Kidney capillary endothelial cell (primary cell): Measurements from ENCODE around the gene ISG15.
"Not testable (repeated sequence)": the region's sequence is repeated elsewhere in the genome, so short reads cannot be mapped to it uniquely, and the experiment has no call there.

Experiments
- DNase-seq: peaks from one replicate; pipeline ENCODE4 v3.0.0-alpha.2; 2018; ENCODE audit warnings: low spot score

The ISG15 gene

GRCh38 chr1:1046767-1047166 lies 33.5 kb downstream of the ISG15 start:
- no peak for DNase-seq

GRCh38 chr1:1047407-1047806 lies 34.1 kb downstream of the ISG15 start:
- DNase-seq: no peak

- DNase-seq: no peak
These were observed 34.7 kb downstream of the ISG15 start for GRCh38 chr1:1047963-1048362.

DNA sequence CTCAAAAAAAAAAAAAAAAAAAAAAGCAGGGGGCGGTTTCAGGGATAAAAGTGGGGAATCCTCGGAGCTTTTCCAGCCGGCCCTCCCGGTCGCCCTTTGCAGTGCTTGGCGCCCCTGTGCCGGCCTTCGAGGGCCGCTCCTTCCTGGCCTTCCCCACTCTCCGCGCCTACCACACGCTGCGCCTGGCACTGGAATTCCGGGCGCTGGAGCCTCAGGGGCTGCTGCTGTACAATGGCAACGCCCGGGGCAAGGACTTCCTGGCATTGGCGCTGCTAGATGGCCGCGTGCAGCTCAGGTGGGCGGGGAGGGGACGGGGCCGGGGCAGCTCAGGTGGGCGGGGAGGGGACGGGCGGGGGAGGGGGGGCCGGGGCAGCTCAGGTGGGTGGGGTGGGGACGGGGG lies 35.5 kb downstream of the ISG15 start:
- DNase-seq: no peak

DNA sequence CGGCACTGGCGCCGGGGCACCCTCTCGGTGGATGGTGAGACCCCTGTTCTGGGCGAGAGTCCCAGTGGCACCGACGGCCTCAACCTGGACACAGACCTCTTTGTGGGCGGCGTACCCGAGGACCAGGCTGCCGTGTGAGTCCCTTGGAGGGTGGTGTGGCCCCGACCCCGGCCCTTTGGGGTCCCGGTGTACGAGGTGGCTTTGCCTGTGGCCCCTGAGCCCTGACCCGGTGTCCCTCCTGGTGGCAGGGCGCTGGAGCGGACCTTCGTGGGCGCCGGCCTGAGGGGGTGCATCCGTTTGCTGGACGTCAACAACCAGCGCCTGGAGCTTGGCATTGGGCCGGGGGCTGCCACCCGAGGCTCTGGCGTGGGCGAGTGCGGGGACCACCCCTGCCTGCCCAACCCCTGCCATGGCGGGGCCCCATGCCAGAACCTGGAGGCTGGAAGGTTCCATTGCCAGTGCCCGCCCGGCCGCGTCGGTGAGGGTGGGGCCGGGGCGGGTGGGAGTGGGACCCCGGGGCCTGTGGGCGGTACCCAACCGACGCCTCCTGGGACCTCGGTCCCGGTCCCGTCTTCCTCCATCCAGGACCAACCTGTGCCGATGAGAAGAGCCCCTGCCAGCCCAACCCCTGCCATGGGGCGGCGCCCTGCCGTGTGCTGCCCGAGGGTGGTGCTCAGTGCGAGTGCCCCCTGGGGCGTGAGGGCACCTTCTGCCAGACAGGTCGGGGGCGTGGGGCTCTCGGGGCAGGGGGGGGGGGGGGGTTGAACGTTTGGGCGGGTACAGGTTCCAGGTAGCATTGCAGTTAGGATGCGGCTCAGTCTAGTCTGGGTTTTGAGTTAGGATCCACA lies 36.2 kb downstream of the ISG15 start:
- no peak for DNase-seq

DNA sequence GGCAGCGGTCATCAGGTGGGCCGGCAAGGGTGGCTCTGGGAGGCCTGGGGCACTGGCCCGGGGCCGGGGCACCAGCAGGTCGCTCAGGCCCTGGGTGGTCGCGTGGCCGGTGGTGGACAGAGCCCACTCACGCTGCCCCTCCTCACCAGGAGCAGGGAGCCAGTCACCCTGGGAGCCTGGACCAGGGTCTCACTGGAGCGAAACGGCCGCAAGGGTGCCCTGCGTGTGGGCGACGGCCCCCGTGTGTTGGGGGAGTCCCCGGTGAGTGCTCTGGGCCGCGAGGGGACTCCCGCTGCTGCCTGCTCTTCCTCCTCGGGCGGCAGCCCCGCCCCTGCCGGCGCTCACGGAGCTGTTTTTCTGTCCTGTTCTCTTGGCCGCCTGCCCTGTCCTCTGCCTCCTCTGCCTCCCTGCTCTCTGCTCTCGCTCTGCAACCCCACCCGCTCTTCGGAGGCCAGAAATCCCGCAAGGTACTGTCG lies 37.3 kb downstream of the ISG15 start:
- DNase-seq: no peak

DNA sequence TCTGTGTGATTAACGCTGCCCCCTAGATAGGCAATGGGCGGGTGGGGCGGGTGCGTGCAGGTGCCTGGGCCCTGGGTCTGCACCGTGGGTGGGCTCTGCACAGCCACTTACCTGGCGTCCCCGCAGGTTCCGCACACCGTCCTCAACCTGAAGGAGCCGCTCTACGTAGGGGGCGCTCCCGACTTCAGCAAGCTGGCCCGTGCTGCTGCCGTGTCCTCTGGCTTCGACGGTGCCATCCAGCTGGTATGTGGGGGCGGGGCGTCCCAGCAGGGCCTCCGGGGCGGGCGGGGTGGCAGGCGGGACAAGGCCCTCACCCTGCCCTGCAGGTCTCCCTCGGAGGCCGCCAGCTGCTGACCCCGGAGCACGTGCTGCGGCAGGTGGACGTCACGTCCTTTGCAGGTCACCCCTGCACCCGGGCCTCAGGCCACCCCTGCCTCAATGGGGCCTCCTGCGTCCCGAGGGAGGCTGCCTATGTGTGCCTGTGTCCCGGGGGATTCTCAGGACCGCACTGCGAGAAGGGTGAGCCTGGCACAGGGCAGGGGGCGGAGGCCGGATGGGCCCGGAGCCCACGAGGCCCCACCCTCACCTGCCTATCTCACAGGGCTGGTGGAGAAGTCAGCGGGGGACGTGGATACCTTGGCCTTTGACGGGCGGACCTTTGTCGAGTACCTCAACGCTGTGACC lies 38.0 kb downstream of the ISG15 start:
- DNase-seq: no peak

DNA sequence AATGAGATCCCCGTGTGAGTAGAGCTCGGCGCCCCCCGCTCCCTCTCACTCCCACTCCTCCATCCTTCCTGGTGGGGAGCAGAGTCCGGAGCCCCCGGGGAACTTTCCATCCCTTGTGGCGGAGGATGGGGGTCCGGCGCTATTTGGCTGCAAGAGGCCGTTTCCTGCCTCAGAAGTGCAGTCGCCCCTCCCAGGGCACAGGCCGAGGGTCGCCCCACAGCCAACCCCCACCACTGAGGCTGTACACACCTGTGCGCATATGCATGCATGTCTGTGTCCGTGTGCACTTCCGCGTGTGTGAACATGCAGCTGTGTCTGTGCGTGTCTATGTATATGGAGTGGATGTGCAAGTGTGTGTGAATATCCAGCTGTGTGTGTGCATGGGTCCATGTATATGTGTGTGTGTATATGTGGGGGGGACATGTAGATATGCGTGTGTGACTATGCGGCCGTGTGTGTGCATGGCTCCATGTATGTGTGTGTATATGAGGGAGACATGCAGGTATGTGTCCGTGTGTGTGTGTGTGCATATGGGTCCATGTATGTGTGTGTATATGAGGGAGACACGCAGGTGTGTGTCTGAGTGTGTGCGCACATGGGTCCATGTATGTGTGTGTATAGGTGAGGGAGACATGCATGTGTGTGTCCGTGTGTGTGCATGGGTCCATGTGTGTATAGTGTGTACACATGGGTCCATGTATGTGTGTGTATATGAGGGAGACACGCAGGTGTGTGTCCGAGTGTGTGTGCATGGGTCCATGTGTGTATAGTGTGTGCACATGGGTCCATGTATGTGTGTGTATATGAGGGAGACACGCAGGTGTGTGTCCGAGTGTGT lies 38.9 kb downstream of the ISG15 start:
- no peak for DNase-seq

DNA sequence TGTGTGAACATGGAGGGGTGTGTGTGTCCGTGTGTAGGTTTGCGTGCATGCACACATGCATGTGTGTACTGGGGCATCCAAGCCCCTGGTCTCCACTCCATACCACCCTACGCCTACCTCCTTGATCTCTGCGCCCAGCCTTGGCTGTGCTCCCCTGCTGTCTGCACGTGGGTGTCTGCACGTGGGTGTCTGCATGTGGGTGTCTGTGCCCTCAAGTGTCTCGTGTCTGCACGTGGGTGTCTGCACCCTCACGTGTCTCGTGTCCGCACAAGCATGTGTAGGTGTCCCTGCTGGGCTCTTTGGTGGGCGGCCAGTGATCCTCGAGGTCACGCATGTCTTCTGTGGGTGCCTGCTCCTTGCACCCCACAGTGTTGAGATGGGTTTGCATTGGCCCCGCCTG lies 39.7 kb downstream of the ISG15 start:
- DNase-seq: no peak

- no peak for DNase-seq
These were observed 40.4 kb downstream of the ISG15 start for GRCh38 chr1:1053682-1054081.

DNA sequence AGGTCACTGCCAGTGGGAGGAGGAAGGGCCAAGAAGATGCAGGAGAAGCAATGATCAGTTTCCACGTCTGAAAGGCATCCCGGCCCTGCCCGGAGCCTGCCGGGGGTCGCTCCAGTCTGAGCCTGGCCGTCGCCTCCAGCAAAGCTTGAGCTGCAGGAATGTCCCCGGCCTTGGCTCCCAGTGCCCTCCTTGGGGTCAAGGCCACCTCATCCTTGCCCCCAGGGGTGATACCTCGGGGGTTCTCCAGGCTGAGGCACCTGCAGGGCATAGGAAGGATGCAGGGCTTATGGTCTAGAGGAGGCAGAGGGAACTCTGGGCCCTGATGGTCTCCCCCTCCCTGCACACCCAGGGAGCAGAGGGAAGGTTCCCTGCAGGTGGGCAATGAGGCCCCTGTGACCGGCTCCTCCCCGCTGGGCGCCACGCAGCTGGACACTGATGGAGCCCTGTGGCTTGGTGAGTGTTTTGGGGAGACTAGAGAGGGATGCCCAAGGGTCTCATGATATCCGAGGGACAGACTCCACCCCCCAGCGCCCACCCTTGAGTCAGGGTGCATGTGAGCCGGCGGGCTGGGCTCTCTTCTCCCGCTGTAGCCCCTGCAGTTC lies 40.9 kb downstream of the ISG15 start:
- no peak for DNase-seq

DNA sequence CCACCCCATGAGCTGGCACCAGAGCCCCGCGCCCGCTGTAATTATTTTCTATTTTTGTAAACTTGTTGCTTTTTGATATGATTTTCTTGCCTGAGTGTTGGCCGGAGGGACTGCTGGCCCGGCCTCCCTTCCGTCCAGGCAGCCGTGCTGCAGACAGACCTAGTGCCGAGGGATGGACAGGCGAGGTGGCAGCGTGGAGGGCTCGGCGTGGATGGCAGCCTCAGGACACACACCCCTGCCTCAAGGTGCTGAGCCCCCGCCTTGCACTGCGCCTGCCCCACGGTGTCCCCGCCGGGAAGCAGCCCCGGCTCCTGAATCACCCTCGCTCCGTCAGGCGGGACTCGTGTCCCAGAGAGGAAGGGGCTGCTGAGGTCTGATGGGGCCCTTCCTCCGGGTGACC lies 41.7 kb downstream of the ISG15 start:
- no peak for DNase-seq

DNA sequence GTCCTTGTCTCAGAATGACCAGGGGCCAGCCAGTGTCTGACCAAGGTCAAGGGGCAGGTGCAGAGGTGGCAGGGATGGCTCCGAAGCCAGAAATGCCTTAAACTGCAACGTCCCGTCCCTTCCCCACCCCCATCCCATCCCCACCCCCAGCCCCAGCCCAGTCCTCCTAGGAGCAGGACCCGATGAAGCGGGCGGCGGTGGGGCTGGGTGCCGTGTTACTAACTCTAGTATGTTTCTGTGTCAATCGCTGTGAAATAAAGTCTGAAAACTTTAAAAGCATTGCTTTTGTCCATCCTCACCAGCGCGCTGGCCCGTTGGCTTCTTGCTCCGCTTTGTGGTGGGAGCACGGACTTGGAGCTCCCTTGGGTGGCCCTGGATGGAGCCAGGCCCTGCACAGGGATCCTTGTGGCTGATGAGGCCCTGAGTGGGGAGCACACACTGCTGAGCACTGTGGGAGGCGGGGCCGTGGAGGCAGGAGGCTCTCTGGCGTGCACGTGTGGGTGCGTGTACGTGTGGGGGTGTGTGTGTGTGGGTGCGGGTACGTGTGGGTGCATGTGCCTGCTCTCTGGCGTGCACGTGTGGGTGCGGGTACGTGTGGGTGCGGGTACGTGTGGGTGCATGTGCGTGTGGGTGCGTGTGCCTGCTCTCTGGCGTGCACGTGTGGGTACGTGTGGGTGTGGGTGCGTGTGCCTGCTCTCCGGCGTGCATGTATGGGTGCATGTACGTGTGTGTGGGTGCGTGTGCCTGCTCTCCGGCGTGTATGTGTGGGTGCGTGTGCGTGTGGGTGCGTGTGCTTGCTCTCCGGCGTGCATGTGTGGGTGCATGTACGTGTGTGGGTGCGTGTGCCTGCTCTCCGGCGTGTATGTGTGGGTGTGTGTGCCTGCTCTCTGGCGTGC lies 42.8 kb downstream of the ISG15 start:
- no peak for DNase-seq

DNA sequence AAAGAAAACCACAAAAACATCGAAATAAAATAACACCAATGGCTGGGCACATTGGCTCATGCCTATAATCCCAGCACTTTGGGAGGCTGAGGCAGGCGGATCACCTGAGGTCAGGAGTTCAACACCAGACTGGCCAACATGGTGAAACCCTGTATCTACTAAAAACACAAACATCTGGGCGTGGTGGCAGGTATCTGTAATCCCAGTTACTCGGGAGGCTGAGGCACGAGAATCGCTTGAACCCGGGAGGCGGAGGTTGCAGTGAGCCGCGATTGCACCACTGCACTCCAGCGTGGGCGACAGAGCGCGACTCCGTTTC lies 44.4 kb downstream of the ISG15 start:
- not testable (repeated sequence) for DNase-seq

GRCh38 chr1:1058088-1058905 lies 45.0 kb downstream of the ISG15 start:
- DNase-seq: no peak

GRCh38 chr1:1058921-1059493 lies 45.7 kb downstream of the ISG15 start:
- DNase-seq: no peak

- peak; percentile 60 for DNase-seq
These were observed 46.4 kb downstream of the ISG15 start for GRCh38 chr1:1059494-1060280.

DNA sequence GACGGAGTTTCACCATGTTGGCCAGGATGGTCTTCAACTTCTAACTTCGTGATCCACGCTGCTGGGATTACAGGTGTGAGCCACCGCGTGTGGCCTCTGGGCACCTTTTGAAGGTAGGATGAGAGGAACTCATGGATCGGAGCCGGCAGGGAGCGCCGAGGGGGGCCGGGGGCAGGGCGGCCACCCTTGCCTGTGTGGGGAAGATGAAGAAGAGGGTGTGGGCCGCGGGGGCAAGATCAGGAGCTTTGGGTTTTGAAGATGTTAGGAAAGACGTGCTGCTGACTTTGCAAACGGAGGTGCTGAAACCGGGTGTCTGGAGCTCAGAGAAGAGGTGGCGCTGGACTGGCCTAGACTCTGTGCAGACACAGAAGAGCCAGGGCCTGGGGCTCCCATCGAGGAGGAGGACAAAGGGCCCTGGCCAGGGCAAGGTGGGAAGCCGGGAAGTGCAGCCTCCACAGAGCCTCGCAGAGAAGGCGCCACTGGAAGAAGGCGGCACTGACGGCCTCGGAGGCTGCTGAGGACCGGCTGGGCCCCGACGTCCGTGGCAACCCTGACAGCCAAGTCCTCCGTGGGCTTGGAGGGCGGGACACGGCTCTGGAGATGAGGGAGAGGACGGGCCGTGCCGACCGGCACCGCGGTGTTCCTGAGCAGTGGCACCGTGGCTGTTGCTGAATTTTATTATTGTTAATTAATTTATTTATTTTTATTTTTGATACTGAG lies 47.1 kb downstream of the ISG15 start:
- DNase-seq: no peak
